NCI-H2081 (cell line): ENCODE results near the gene CELF6.
A peak's percentile ranks its signal among the peaks of the same experiment; 100 is the strongest.

Experiments
- DNase-seq, 2 experiments: peaks; one replicate each; lab custom pipeline; 2025; lab: John Stamatoyannopoulos, UW

Gene CELF6

GRCh38 chr15:72319985-72320671, at the start of gene CELF6:
Gene CELF6 (minus strand): TSS chr15:72320157. CDS start chr15:72319874, 283 bp downstream.
- DNase-seq, result peak; percentile 86 to 90

GRCh38 chr15:72368899-72369298, 48.9 kb upstream of the CELF6 start:
- no peak for DNase-seq

GRCh38 chr15:72368325-72368724, 48.4 kb upstream of the CELF6 start:
- no peak for DNase-seq

GRCh38 chr15:72365844-72366243, 45.9 kb upstream of the CELF6 start:
- DNase-seq, result no peak

GRCh38 chr15:72361176-72361575, 41.2 kb upstream of the CELF6 start:
- no peak for DNase-seq

GRCh38 chr15:72358650-72359171, 38.8 kb upstream of the CELF6 start:
- no peak for DNase-seq

- no peak for DNase-seq
These were observed 38.2 kb upstream of the CELF6 start for GRCh38 chr15:72358121-72358520.

GRCh38 chr15:72354496-72354895, 34.5 kb upstream of the CELF6 start:
- no peak for DNase-seq

- DNase-seq, result no peak
These were observed 33.3 kb upstream of the CELF6 start for GRCh38 chr15:72353266-72353665.

- no peak for DNase-seq
These were observed 25.8 kb upstream of the CELF6 start for GRCh38 chr15:72345806-72346205.

GRCh38 chr15:72345280-72345679, 25.3 kb upstream of the CELF6 start:
- no peak for DNase-seq

- no peak for DNase-seq
These were observed 24.6 kb upstream of the CELF6 start for GRCh38 chr15:72344602-72345001.

GRCh38 chr15:72342385-72342784, 22.4 kb upstream of the CELF6 start:
- DNase-seq, result no peak

GRCh38 chr15:72341361-72341760, 21.4 kb upstream of the CELF6 start:
- DNase-seq, result no peak

GRCh38 chr15:72340366-72340765, 20.4 kb upstream of the CELF6 start:
- no peak for DNase-seq

GRCh38 chr15:72339777-72340177, 19.8 kb upstream of the CELF6 start:
- peak in 1 of 2 experiments; percentile 24 for DNase-seq

GRCh38 chr15:72338617-72339321, 18.8 kb upstream of the CELF6 start:
- DNase-seq, result no peak

- no peak for DNase-seq
These were observed 18.2 kb upstream of the CELF6 start for GRCh38 chr15:72338148-72338547.

- no peak for DNase-seq
These were observed 14.9 kb upstream of the CELF6 start for GRCh38 chr15:72334842-72335241.

- no peak for DNase-seq
These were observed 11.1 kb upstream of the CELF6 start for GRCh38 chr15:72331021-72331420.

GRCh38 chr15:72323752-72324151, 3.8 kb upstream of the CELF6 start:
- DNase-seq, result no peak

- DNase-seq, result no peak
These were observed 485 bp downstream of the CELF6 start for GRCh38 chr15:72319360-72319984.

GRCh38 chr15:72318408-72318942, 1.5 kb downstream of the CELF6 start:
- DNase-seq, result no peak
